Cortex of kidney (tissue), 1 donor: ENCODE data around the gene TGFA.

Experiments
- DNase-seq: peaks from one replicate; lab custom pipeline; 2025; lab: John Stamatoyannopoulos, UW

TGFA gene

GRCh38 chr2:70553584-70554337 lies at the start of gene TGFA:
TGFA (minus strand) TSS chr2:70553826; CDS start chr2:70553767, 59 bp downstream.
- peak; percentile 74 for DNase-seq

DNA sequence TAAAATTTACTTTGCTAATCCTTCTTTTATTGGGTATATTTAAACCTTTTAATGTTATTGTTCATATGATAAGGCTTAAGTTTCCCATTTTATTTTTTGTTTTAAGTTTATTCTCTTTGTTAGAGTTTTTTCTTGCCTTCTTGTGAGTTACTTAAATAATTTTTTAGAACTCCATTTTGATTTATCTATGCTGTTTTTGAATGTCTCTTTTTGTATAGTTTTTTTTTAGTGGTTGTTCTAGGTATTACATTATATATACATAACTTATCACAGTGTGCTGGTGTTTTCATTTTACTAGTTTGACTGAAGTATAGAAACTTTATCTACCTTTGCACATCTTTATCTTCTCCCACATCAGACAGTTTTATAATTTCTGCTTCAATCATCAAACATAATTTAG lies 49.4 kb upstream of the TGFA start:
- no peak for DNase-seq

GRCh38 chr2:70598197-70598596 lies 44.6 kb upstream of the TGFA start:
- DNase-seq, result no peak

- DNase-seq, result no peak
These were observed 43.1 kb upstream of the TGFA start for GRCh38 chr2:70596739-70597138.

- no peak for DNase-seq
These were observed 42.7 kb upstream of the TGFA start for GRCh38 chr2:70596293-70596692.

GRCh38 chr2:70583091-70583490 lies 29.5 kb upstream of the TGFA start:
- DNase-seq, result no peak

GRCh38 chr2:70580352-70580751 lies 26.7 kb upstream of the TGFA start:
- DNase-seq, result no peak

DNA sequence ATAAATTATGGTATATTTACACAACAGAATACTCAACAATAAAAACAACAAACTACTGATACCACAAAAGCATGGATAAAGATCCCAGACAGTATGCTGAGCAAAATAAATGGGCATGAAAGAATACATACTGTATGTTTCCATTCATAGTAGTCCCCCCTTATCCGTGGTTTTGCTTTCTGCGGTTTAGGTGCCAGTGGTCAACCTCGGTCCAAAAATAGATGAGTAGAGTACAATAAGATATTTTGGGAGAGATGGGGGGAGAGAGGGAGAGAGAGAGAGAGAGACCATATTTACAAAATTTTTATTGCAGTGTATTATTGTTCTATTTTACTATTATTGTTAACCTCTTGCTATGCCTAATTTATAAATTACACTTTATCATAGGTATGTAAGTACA lies 21.0 kb upstream of the TGFA start:
- no peak for DNase-seq

DNA sequence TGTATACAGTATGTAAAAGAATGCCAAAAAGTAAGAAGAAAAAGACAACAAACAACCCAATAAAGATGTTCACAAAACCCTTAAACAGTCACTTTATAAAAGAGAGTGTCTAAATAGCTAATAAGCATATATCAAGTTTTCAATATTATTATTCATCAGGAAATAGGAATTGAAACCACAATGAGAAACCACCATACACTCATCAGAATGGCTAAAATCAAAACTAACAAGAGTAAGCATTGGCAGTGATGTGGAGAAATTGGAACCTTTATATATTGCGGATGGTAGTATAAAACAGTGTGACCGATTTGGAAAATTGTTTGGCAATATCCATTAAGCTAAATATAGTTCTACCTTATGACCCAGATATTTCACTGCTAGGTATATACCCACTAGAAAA lies 20.5 kb upstream of the TGFA start:
- no peak for DNase-seq

DNA sequence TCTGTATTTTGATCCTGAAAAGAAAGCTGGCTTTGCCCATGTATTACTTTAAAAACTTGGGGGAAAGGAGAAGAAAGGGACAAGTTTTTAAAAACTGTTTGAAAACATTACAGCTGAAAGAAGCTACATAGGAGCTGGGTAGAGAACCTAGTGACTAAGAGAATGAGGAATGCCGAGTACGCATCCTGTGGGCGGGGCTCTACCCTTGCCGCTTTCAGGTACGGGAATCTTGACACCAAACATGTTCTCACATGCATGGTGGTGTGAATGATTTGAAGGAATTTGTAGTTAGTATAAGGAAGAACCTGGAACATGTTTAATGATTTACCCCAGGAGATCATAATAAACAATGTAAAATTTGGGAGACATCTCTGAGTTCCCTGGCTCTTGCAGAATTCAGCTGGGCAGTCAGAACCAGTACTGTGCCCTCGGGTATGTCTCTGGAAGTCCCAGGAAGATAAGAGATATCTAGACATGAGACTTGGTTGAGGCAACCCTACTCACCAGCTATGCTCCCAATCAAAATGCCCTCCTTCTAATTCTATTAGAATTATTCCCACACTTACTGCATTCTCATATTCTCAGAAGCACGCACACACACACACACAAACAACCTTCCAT lies 16.5 kb upstream of the TGFA start:
- no peak for DNase-seq

DNA sequence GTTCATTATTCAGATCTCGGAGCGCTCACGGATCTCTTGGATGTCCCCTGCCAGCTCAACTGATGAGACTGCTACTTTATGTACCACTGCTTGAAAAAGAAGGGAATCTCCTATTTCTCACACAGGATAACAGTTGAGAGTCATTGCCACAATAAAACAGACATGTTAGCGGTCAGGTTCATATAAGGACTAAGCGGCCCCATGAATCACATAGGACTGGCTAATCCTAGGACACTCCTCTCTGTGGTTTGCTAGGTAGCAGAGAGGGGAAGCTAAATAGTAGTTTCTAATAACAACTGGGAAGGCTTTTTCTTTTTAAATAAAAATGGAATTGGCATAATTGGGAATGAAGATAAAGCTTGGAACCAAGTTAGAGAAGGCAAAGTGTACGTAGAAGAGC lies 15.9 kb upstream of the TGFA start:
- no peak for DNase-seq

DNA sequence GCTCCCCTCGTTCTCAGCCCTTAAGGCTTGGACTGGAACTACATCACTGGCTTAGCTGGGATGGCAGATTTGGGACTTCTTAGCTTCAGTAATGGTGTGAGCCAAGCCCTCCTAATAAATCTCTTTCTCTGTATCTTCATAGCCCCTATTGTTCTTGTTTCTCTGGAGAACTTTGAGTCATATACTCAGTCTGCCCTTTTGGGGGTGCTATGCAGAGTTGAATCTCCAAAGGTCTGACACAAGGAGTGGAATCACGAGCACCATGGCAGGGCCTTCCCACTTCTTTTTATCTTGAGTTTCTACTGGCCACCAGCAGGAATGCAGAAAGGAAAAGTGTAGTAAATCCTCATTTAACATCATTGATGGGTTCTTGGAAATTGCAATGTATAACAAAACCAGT lies 13.3 kb upstream of the TGFA start:
- no peak for DNase-seq

DNA sequence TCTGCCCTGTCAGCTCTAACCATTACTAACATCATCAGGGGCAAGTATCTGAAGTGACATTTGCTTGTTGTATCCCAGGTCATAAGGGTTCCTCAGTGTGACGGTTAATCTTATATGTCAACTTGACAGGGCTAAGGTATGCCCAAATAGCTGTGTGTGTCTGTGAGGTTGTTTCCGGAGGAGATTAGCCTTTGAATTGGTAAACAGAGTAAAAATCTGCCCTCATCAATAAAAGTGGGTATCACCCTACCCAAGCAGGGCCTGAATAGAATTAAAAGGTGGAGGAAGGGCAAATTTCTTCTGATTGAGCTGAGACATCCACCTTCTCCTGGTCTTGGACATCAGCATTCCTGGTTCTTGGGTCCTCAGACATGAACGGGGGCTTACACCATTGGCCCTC lies 12.8 kb upstream of the TGFA start:
- DNase-seq, result no peak

- no peak for DNase-seq
These were observed 11.6 kb upstream of the TGFA start for GRCh38 chr2:70565039-70565731.

- no peak for DNase-seq
These were observed 8.3 kb upstream of the TGFA start for GRCh38 chr2:70561893-70562292.

DNA sequence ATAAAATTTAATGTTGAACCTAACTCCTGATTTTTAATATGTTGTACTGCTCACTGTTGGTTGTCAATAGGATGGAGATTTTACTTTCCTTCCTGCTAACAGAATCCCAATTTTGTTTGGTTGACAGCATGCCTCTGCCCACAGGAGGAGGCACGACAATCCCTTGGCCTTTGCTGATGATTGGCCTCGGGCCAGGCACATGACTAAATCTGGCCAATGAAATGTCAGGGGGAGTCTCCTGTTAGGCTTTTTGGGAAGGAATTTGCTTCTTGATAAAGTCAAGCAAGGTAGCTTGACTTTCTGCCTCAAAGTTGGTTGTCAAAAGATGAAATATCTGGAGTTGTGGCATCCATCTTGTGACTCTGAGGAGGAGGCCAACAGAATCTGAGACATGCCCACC lies 6.8 kb upstream of the TGFA start:
- no peak for DNase-seq

DNA sequence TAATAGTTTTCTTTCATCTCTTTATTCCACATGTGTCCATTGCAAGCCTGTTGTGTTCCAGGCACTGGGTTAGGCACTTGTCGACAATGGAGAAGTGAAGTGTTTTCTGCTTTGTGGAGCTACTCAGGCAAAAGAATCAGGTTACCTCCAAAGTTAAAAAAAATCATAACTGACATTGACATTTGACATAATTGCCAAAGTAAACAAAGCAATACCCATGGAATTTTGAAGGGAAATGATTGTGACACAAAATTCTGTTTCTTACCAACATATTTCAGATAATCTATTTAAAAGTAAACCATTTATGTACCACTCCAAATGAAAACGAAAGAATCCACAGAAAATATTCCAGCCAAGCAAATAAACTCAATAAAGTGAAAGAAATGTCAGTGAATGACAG lies 6.4 kb upstream of the TGFA start:
- no peak for DNase-seq

- DNase-seq, result no peak
These were observed 4.7 kb upstream of the TGFA start for GRCh38 chr2:70558195-70558808.

- DNase-seq, result no peak
These were observed 3.7 kb upstream of the TGFA start for GRCh38 chr2:70557171-70557838.

DNA sequence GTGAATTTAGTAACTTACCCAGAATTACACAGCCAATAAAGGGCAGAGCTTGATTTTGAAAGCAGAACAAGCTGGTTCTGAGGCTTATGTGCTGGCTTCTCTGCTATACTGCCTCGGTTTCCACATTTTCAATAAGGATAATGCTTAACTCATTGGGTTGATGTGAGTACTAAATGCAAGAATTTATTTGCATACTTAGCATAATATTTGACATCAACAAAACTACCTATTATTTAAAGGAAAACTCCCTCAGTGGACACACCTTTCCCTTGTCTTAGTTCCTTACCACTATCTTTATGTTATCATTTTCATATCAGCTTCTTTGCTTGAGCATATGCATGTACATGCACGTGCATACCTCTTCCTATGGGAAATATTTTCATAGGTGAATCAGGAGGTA lies 3.0 kb upstream of the TGFA start:
- DNase-seq, result no peak

DNA sequence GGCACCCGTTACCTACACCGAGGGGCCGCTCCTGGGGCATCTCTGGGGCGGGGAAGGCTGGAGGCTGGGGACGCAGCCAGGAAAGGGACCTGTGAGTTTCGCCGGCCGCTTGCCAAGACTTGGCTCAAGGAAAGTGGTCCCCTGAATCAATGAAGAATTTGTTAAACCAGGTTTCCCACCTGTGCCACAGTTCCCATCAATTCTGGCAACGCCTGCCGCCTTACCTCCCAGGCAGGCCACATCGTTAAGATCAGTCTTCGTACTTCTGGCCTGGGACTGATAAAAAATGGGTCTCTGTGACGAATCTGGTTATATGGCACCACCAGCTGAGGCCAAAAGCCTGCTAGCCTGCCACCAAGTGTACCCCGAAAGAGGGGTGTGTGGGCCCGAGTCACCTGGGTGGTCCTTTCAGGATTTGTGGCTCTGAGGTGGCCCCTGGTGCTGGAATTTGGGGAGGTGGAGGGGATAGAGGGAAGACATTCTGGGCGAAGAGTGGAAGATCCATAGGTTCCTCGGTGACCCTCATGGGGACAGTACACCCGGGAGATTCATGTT lies 789 bp upstream of the TGFA start:
- DNase-seq, result no peak

- no peak for DNase-seq
These were observed 367 bp downstream of the TGFA start for GRCh38 chr2:70553334-70553583.
